Upper lobe of left lung (tissue), 4 donors: ENCODE data around the gene CFAP92.

Source experiments
- CTCF ChIP-seq, 6 experiments: fragments of 450-650 bp in 4 of 6; fragments of 200-600 bp in 2 of 6; sonication (generic) in 2 of 6; IDR thresholded peaks; one replicate each; pipeline ENCODE4 v1.5.1; 2016 to 2019; ENCODE audit warnings: antibody characterized with exemption in 6 of 6
- EP300 ChIP-seq, 4 donors: sonication (generic); formaldehyde crosslinking; IDR thresholded peaks; one replicate each; pipeline ENCODE4 v1.5.1; 2017; ENCODE audit warnings: antibody characterized with exemption in 4 of 4, control low read depth in 2 of 4
- POLR2A ChIP-seq, 4 donors: fragments of 450-650 bp; IDR thresholded peaks; one replicate each; pipeline ENCODE4 v1.5.1; 2016 to 2017; ENCODE audit warnings: antibody characterized with exemption in 4 of 4, mild to moderate bottlenecking in 2 of 4
- POLR2AphosphoS5 ChIP-seq, 2 donors: sonication (generic); formaldehyde crosslinking; IDR thresholded peaks; one replicate each; pipeline ENCODE4 v1.5.1; 2017; ENCODE audit warnings: antibody characterized with exemption in 2 of 2

- TF ChIP-seq EP300 (IDR thresholded peaks at IDR 0.05): no peak
- TF ChIP-seq CTCF (IDR thresholded peaks at IDR 0.05): no peak
- no peak for TF ChIP-seq POLR2A (IDR thresholded peaks at IDR 0.05)
- no peak for TF ChIP-seq POLR2AphosphoS5 (IDR thresholded peaks at IDR 0.05)
These were observed 53.6 kb downstream of the CFAP92 start for GRCh38 chr3:128940252-128940651.
